WI38 (cell line): ENCODE results near the gene RNASE1.
"Not testable (repeated sequence)": the region's sequence is repeated elsewhere in the genome, so short reads cannot be mapped to it uniquely, and the experiment has no call there.

ENCODE experiments used
- H3K4me3 ChIP-seq: 2 replicates; pipeline ENCODE4 v1.5.1; 2011; ENCODE audit warnings: low read depth, mild to moderate bottlenecking, control low read depth, low read length
- TF ChIP-seq, protein P1 (sequence below): IDR thresholded peaks from 2 replicates; pipeline ENCODE4 v1.5.1; 2012; ENCODE audit warnings: low read depth, mild to moderate bottlenecking, control low read depth, low read length

The RNASE1 gene

DNA sequence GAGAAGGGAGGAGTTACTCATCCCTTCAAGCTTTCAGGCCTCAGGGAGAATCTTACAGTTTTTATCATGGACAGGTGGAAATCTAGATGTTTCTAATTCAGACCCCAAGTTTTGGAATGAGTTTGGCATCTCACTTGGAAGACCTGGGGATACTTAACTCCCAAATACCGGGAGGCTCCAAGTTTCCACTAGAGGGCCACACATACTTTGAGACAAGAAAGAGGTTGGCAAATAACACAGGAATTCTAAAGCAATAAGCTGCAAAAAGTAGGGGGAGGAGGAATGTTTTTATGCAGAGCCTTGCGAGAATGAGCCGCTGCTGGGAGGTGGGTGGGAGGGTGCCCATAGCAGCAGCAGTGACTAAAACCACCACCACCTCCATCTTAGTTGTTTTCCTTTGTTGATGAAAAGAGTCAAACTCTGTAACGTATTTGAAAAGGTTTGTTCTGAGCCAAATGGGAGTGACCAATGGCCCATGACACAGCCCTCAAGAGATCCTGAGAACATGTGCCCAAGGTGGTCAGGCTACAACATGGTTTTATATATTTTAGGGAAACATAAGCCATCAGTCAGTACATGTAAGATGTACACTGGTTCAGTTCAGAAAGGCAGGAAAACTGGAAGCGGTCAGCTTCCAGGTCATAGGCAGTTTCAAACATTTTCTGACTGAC lies 34.2 kb upstream of the RNASE1 start:
- TF ChIP-seq, protein P1, sequence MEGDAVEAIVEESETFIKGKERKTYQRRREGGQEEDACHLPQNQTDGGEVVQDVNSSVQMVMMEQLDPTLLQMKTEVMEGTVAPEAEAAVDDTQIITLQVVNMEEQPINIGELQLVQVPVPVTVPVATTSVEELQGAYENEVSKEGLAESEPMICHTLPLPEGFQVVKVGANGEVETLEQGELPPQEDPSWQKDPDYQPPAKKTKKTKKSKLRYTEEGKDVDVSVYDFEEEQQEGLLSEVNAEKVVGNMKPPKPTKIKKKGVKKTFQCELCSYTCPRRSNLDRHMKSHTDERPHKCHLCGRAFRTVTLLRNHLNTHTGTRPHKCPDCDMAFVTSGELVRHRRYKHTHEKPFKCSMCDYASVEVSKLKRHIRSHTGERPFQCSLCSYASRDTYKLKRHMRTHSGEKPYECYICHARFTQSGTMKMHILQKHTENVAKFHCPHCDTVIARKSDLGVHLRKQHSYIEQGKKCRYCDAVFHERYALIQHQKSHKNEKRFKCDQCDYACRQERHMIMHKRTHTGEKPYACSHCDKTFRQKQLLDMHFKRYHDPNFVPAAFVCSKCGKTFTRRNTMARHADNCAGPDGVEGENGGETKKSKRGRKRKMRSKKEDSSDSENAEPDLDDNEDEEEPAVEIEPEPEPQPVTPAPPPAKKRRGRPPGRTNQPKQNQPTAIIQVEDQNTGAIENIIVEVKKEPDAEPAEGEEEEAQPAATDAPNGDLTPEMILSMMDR, result no peak
- no peak overlapping the region for H3K4me3 ChIP-seq

- TF ChIP-seq, protein P1, result no peak
- no peak overlapping the region for H3K4me3 ChIP-seq
Measured at GRCh38 chr14:20834899-20835298, 32.3 kb upstream of the RNASE1 start.

DNA sequence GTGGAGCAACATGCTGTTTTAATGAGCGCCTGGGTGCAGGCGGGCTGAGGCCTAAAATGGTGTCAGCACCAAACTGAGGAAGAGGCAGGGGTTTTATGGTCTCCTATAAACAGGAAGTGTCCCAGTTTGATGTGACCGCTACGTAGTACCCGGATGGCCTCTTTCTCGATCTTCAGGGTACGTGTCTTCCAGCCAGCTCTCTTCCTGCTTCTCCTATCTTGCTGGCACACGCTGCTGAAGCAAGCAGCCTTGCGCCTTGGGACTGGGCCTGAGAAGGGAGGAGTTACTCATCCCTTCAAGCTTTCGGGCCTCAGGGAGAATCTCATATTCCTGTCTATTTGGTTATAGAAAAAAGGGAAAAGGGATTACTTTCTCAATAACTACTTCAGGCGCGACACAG lies 28.2 kb upstream of the RNASE1 start:
- H3K4me3 ChIP-seq, result no peak overlapping the region
- TF ChIP-seq, protein P1, result no peak

GRCh38 chr14:20828024-20828694 lies 25.5 kb upstream of the RNASE1 start:
- H3K4me3 ChIP-seq, result not testable (repeated sequence)

GRCh38 chr14:20827326-20827725 lies 24.7 kb upstream of the RNASE1 start:
- no peak overlapping the region for H3K4me3 ChIP-seq
- TF ChIP-seq, protein P1, result no peak

- not testable (repeated sequence) for H3K4me3 ChIP-seq
Measured at GRCh38 chr14:20826666-20827065, 24.0 kb upstream of the RNASE1 start.

DNA sequence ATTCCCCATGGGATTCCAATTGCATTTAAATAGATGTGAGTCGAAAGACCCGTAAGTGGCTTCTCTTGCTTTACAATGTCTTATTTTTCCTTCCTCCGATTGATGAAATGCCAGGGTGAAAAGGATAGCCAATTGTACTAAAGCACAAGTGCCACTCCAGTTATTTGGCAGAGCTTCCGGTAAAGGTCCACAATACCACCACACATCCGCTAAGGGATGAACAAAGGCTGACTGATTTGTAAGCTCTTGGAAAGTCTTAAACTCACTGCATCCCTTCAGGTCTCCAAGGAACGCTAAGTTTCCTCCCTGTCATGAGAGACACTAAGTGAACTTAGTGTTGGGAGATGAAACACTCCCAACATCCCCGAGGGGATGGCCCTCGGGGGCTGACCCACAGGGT lies 21.2 kb upstream of the RNASE1 start:
- TF ChIP-seq, protein P1, result no peak
- no peak overlapping the region for H3K4me3 ChIP-seq

GRCh38 chr14:20821521-20822108 lies 19.0 kb upstream of the RNASE1 start:
- not testable (repeated sequence) for H3K4me3 ChIP-seq
